Posterior vena cava (tissue), 2 donors: Measurements from ENCODE around the gene PHAF1. TPM values are rescaled to one million over a fixed set of nuclear protein-coding genes. Genes with fewer than 3 reads are reported as not detected.
A peak's percentile ranks its signal among the peaks of the same experiment; 100 is the strongest.

ENCODE experiments used
- DNase-seq: peaks from one replicate; pipeline ENCODE4 v3.0.0-alpha.2; 2020; ENCODE audit warnings: low spot score
- intact Hi-C, 2 donors: fragments of 100-400 bp; cut with DNase I; formaldehyde crosslinking; loops; one replicate each; pipeline versions ENCODE4 v1.14.1 to v1.14.2; 2022 to 2023
- total RNA-seq, 2 donors: library from RNA; stranded (reverse); fragmentation: NEBNext Ultra II Directional; extraction: Animal tissue kit (Norgen Biotek cat#: 25700); gene quantifications; one replicate each; pipeline ENCODE4 v1.2.1, GENCODE V29; 2021
- donor health status: DM: yes; HTN: yes; CAD: no.
- donor health status: DM: yes; HTN: yes; CAD: no.

PHAF1 gene
- total RNA-seq, 2 donors from 2014 or later, result 10.4 to 12.0 TPM

GRCh38 chr16:67185651-67186134, 76.0 kb downstream of the PHAF1 start:
- intact Hi-C loops, result loop anchor here (2.0 to 10.0 kb wide), 2 partner anchors 211 to 229 kb away; no protein-coding TSS in a partner anchor
- no peak for DNase-seq

GRCh38 chr16:67186550-67186950, 76.8 kb downstream of the PHAF1 start:
- DNase-seq, result no peak
- intact Hi-C loops, result loop anchor here (2.0 to 10.0 kb wide), 2 partner anchors 212 to 230 kb away; no protein-coding TSS in a partner anchor

GRCh38 chr16:67187175-67187890, 77.6 kb downstream of the PHAF1 start:
- no peak for DNase-seq
- intact Hi-C loops, result loop anchor here (2.0 to 10.0 kb wide), 2 partner anchors 213 to 231 kb away; no protein-coding TSS in a partner anchor

GRCh38 chr16:67188323-67188722, 78.6 kb downstream of the PHAF1 start:
- no peak for DNase-seq
- intact Hi-C loops, result loop anchor here in 1 of 2 donors (10.0 kb wide), 1 partner anchor 214 kb away; no protein-coding TSS in a partner anchor

- intact Hi-C loops, result loop anchor here in 1 of 2 donors (10.0 kb wide), 1 partner anchor 214 kb away; no protein-coding TSS in a partner anchor
Measured at GRCh38 chr16:67188798-67189197, 79.1 kb downstream of the PHAF1 start.

GRCh38 chr16:67190041-67190440, 80.3 kb downstream of the PHAF1 start, which contains the start of gene EXOC3L1:
Gene EXOC3L1 (minus strand): TSS chr16:67190136. CDS start chr16:67189676, 460 bp downstream.
- intact Hi-C loops, result no loop called here

More at GRCh38 chr16:67188798-67189197, 79.1 kb downstream of the PHAF1 start:
- no peak for DNase-seq

GRCh38 chr16:67190448-67191399, 81.0 kb downstream of the PHAF1 start:
- DNase-seq, result no peak
- intact Hi-C loops, result no loop called here

More at GRCh38 chr16:67190041-67190440, 80.3 kb downstream of the PHAF1 start, which contains the start of gene EXOC3L1:
- no peak for DNase-seq

- DNase-seq, result no peak
- intact Hi-C loops, result no loop called here
Measured at GRCh38 chr16:67191411-67191994, 81.8 kb downstream of the PHAF1 start.

GRCh38 chr16:67191995-67192681, 82.4 kb downstream of the PHAF1 start, which contains the start of gene E2F4:
Gene E2F4 (plus strand): TSS chr16:67192155. CDS start chr16:67192228, 73 bp downstream.
- intact Hi-C loops, result no loop called here
- peak; percentile 98 for DNase-seq

- intact Hi-C loops, result no loop called here
- no peak for DNase-seq
Measured at GRCh38 chr16:67192781-67193361, 83.1 kb downstream of the PHAF1 start.

GRCh38 chr16:67193536-67193935, 83.8 kb downstream of the PHAF1 start:
- no peak for DNase-seq
- intact Hi-C loops, result no loop called here

- intact Hi-C loops, result no loop called here
- DNase-seq, result no peak
Measured at GRCh38 chr16:67194260-67194659, 84.5 kb downstream of the PHAF1 start.

- intact Hi-C loops, result no loop called here
- DNase-seq, result no peak
Measured at GRCh38 chr16:67195676-67196075, 85.9 kb downstream of the PHAF1 start.

- intact Hi-C loops, result no loop called here
Measured at GRCh38 chr16:67196881-67197280, 87.1 kb downstream of the PHAF1 start.

GRCh38 chr16:67197704-67198103, 88.0 kb downstream of the PHAF1 start:
- no peak for DNase-seq
- intact Hi-C loops, result no loop called here

More at GRCh38 chr16:67196881-67197280, 87.1 kb downstream of the PHAF1 start:
- no peak for DNase-seq
